Measurements from ENCODE around the gene PRICKLE1. TPM values are rescaled to one million over a fixed set of nuclear protein-coding genes. Genes with fewer than 3 reads are reported as not detected.

Gene PRICKLE1
- total RNA-seq, 3 donors from 2014 or later (not counting 1 experiment from before 2014, with no cell fraction given) = 0.15 to 0.34 TPM; not detected in 1

GRCh38 chr12:42440608-42441007, 148.9 kb downstream of the PRICKLE1 start:
- intact Hi-C loops (cut with micrococcal nuclease) = no loop called here
- WGBS (ENCODE audit: insufficient coverage) = 96% methylated on average over 11 of the region's 11 CpGs
- Histone ChIP-seq H3K27me3 (ENCODE audit: control insufficient read depth, insufficient read depth, low read length) (no peaks in the 10 kb centered on the region), H3K4me1 (ENCODE audit: control insufficient read depth, insufficient read depth, low read length) (no peaks in the 10 kb centered on the region), H3K9me3 (ENCODE audit: control insufficient read depth, insufficient read depth, low read length) (peaks cover 3% of the 10 kb centered on the region), H3K4me3 (ENCODE audit: low read length) (no peak overlapping the region), H3K27ac (ENCODE audit: low read length) (no peak overlapping the region), H3K36me3 (ENCODE audit: control insufficient read depth, insufficient read depth, low read length) (peaks cover 38% of the 10 kb centered on the region)
- TF ChIP-seq, protein P1, sequence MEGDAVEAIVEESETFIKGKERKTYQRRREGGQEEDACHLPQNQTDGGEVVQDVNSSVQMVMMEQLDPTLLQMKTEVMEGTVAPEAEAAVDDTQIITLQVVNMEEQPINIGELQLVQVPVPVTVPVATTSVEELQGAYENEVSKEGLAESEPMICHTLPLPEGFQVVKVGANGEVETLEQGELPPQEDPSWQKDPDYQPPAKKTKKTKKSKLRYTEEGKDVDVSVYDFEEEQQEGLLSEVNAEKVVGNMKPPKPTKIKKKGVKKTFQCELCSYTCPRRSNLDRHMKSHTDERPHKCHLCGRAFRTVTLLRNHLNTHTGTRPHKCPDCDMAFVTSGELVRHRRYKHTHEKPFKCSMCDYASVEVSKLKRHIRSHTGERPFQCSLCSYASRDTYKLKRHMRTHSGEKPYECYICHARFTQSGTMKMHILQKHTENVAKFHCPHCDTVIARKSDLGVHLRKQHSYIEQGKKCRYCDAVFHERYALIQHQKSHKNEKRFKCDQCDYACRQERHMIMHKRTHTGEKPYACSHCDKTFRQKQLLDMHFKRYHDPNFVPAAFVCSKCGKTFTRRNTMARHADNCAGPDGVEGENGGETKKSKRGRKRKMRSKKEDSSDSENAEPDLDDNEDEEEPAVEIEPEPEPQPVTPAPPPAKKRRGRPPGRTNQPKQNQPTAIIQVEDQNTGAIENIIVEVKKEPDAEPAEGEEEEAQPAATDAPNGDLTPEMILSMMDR (IDR thresholded peaks at IDR 0.05) = no peak
- DNase-seq (no peak), ATAC-seq (no peak)
- H3K4me1 Mint-ChIP-seq = peaks cover 4 to 5% of the 10 kb centered on the region in 2 donors
- peaks cover 11% of the 10 kb centered on the region for H3K36me3 Mint-ChIP-seq
- H3K9me3 Mint-ChIP-seq = no peaks in the 10 kb centered on the region
- H3K4me3 Mint-ChIP-seq = no peak overlapping the region
- no peaks in the 10 kb centered on the region for H3K27me3 Mint-ChIP-seq (ENCODE audit: low read depth in 2 of 2)
- no peak overlapping the region for H3K27ac Mint-ChIP-seq

DNA sequence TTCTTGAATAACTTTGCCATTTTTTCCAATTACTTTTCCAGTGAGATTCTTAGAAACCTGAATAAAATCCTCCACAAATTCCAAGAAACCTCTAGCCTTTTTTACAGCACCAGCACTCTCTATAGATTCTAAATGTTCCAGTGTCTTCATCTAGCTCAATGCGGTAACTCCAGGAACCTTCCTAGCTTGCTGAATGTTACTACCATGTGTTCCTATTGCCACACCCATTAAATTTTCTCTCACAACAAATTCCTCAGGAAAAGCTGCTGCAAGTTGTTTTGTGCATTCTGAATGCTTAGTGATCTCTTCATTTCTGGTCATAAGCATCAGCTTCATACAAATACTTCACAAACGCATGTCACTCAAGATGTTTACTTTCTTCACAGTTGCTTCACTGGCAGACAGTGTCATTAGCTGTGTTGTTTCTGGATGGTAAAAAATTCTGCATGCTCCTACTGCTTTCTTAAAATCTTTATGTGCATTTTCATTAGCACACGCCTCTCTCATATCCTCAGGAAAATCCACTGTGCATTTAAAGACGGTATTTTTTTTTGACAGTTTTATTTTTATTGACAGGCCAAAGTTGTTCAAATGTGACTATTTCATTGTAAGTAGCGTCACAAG, 156.9 kb downstream of the PRICKLE1 start:
- Histone ChIP-seq H3K9me3 (ENCODE audit: control insufficient read depth, insufficient read depth, low read length) (no peaks in the 10 kb centered on the region), H3K27me3 (ENCODE audit: control insufficient read depth, insufficient read depth, low read length) (no peaks in the 10 kb centered on the region), H3K36me3 (ENCODE audit: control insufficient read depth, insufficient read depth, low read length) (peaks cover 4% of the 10 kb centered on the region), H3K27ac (ENCODE audit: low read length) (no peak overlapping the region), H3K4me3 (ENCODE audit: low read length) (no peak overlapping the region), H3K4me1 (ENCODE audit: control insufficient read depth, insufficient read depth, low read length) (no peaks in the 10 kb centered on the region)
- Mint-ChIP-seq H3K9me3 (no peaks in the 10 kb centered on the region), H3K27ac (no peak overlapping the region), H3K36me3 (peaks cover 20% of the 10 kb centered on the region), H3K4me1 (peaks cover 10 to 21% of the 10 kb centered on the region in 2 donors), H3K4me3 (no peak overlapping the region), H3K27me3 (ENCODE audit: low read depth in 2 of 2) (no peaks in the 10 kb centered on the region)
- intact Hi-C loops (cut with micrococcal nuclease) = no loop called here
- no peak for DNase-seq
- TF ChIP-seq, protein P1 (IDR thresholded peaks at IDR 0.05) = no peak
- 98% methylated on average over 5 of the region's 5 CpGs for WGBS (ENCODE audit: insufficient coverage)
- ATAC-seq = no peak

- Mint-ChIP-seq H3K27ac (no peak overlapping the region), H3K4me3 (no peak overlapping the region), H3K27me3 (ENCODE audit: low read depth in 2 of 2) (no peaks in the 10 kb centered on the region), H3K4me1 (peaks cover 10 to 20% of the 10 kb centered on the region in 2 donors), H3K9me3 (no peaks in the 10 kb centered on the region), H3K36me3 (peaks cover 20% of the 10 kb centered on the region)
- TF ChIP-seq, protein P1 (IDR thresholded peaks at IDR 0.05) = no peak
- peaks cover 2% of the 10 kb centered on the region for H3K36me3 ChIP-seq (ENCODE audit: control insufficient read depth, insufficient read depth, low read length)
- no CpG with 5 or more reads among the region's 2 CpGs for WGBS (ENCODE audit: insufficient coverage)
- intact Hi-C loops (cut with micrococcal nuclease) = no loop called here
- no peaks in the 10 kb centered on the region for H3K4me1 ChIP-seq (ENCODE audit: control insufficient read depth, insufficient read depth, low read length)
- no peak overlapping the region for H3K4me3 ChIP-seq (ENCODE audit: low read length)
- H3K9me3 ChIP-seq (ENCODE audit: control insufficient read depth, insufficient read depth, low read length) = no peaks in the 10 kb centered on the region
- no peak for ATAC-seq
- H3K27me3 ChIP-seq (ENCODE audit: control insufficient read depth, insufficient read depth, low read length) = no peaks in the 10 kb centered on the region
- H3K27ac ChIP-seq (ENCODE audit: low read length) = no peak overlapping the region
- DNase-seq = no peak
These were observed 160.7 kb downstream of the PRICKLE1 start for GRCh38 chr12:42428850-42429249.

DNA sequence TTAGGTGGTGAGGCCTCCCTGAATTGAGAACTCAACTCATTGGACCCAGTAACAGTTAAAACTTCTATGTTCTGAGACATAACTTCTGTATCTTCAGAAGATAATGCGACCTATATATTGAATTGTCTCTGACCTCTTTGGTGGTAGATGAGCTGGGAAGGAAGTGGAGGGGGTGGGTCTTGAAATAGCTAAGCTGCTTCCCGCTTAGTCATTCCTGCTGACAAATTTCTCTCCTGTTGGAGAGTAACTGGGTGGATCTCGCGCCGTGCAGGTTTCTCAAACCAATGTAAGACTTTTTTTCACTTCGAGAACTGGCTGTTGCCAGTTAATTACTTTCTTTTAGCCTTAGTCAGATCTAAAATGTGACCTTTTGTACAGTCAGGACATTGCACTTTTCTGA, 162.8 kb downstream of the PRICKLE1 start:
- H3K36me3 ChIP-seq (ENCODE audit: control insufficient read depth, insufficient read depth, low read length) = no peaks in the 10 kb centered on the region
- Mint-ChIP-seq H3K9me3 (no peaks in the 10 kb centered on the region), H3K4me1 (peaks cover 1 to 9% of the 10 kb centered on the region in 2 donors), H3K4me3 (no peak overlapping the region), H3K36me3 (peaks cover 6% of the 10 kb centered on the region), H3K27ac (no peak overlapping the region), H3K27me3 (ENCODE audit: low read depth in 2 of 2) (no peaks in the 10 kb centered on the region)
- intact Hi-C loops (cut with micrococcal nuclease) = no loop called here
- 71% methylated on average over 6 of the region's 6 CpGs for WGBS (ENCODE audit: insufficient coverage)
- no peaks in the 10 kb centered on the region for H3K4me1 ChIP-seq (ENCODE audit: control insufficient read depth, insufficient read depth, low read length)
- DNase-seq (no peak), ATAC-seq (no peak)
- H3K27me3 ChIP-seq (ENCODE audit: control insufficient read depth, insufficient read depth, low read length) = no peaks in the 10 kb centered on the region
- no peak overlapping the region for H3K27ac ChIP-seq (ENCODE audit: low read length)
- TF ChIP-seq, protein P1 (IDR thresholded peaks at IDR 0.05) = no peak
- no peaks in the 10 kb centered on the region for H3K9me3 ChIP-seq (ENCODE audit: control insufficient read depth, insufficient read depth, low read length)
- H3K4me3 ChIP-seq (ENCODE audit: low read length) = no peak overlapping the region

Measured in natural killer cell (primary cell).